Transverse colon (tissue), 3 donors: ENCODE measurements around the gene PAK4.

Source experiments
- CTCF ChIP-seq, 5 experiments: fragments of 200-600 bp in 3 of 5; fragments of 450-650 bp in 2 of 5; sonication (generic) in 3 of 5; IDR thresholded peaks; 1 replicate in 2 of 5; 2 replicates in 3 of 5; pipeline ENCODE4 v1.5.1; 2016 to 2017; ENCODE audit warnings: antibody characterized with exemption in 5 of 5, inconsistent platforms in 3 of 5, mild to moderate bottlenecking in 2 of 5, moderate library complexity in 1 of 5
- EP300 ChIP-seq: sonication (generic); formaldehyde crosslinking; IDR thresholded peaks from one replicate; pipeline ENCODE4 v1.6.1; 2017; ENCODE audit warnings: antibody characterized with exemption, low read depth
- POLR2A ChIP-seq: fragments of 450-650 bp; IDR thresholded peaks from one replicate; pipeline ENCODE4 v1.6.1; 2016; ENCODE audit warnings: antibody characterized with exemption, mild to moderate bottlenecking, moderate library complexity

DNA sequence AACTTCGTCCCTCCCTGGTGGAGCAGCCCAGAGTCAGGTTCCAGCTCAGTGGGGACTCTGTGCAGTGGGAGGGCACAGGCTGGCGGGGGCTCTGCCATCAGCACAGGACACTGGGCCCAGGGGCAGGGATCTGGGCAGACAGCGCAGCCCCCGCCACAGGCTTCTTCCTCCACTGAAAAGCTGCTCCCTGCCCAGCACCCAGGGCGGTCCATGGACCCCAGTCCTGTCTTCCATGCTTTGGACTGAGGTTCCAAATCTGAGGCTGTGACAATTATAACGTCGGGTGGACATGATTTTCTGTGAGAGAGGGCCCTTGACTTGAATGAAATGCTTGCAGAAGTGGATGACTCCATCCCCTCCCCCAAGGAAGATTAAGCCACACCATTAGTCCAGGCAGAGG, 50.0 kb downstream of the PAK4 start:
- TF ChIP-seq CTCF (IDR thresholded peaks at IDR 0.05) (no peak), EP300 (no peak), POLR2A (no peak)
